ENCODE data around the gene FLNB.

DNA sequence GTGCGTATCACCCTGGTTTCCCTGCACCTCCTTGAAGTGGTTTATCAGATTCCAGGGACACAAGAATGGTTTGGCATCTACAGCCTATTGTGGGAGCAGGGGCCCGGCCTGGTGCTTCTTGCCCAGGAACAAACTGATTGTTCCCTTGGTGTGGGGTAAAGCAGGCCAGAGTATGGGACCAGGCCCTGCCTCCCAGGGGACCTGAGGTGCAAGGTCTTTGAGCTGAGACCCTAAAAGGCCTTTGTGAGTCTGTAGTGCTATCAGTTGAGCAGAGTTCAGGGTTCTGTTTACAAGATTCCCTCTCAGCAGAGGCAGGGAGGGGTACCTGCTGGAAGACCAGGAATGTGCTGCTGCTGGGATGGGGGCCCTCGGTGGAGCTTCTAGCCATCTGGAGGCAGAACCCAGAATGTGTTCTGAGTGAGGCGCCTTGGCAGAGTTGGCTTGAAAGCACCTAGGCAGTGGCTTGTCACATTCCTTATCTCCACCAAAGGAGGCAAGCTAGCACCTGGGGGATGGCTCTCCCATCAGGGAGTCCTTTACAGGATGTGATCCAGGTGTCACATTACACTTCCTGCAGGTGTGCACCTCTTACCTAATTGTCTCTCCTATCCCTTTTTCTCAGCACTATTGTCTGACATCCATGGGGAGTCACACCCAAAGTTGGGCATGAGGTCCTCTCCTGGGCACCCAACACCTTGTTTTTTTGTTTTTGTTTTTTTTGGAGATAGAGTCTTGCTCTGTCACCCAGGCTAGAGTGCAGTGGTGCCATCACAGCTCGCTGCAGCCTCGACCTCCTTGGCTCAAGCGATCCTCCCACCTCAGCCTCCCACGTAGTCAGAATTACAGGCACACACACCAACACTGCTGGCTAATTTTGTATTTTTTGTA lies 13.1 kb downstream of the FLNB start:
- TF ChIP-seq, protein P1, sequence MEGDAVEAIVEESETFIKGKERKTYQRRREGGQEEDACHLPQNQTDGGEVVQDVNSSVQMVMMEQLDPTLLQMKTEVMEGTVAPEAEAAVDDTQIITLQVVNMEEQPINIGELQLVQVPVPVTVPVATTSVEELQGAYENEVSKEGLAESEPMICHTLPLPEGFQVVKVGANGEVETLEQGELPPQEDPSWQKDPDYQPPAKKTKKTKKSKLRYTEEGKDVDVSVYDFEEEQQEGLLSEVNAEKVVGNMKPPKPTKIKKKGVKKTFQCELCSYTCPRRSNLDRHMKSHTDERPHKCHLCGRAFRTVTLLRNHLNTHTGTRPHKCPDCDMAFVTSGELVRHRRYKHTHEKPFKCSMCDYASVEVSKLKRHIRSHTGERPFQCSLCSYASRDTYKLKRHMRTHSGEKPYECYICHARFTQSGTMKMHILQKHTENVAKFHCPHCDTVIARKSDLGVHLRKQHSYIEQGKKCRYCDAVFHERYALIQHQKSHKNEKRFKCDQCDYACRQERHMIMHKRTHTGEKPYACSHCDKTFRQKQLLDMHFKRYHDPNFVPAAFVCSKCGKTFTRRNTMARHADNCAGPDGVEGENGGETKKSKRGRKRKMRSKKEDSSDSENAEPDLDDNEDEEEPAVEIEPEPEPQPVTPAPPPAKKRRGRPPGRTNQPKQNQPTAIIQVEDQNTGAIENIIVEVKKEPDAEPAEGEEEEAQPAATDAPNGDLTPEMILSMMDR (IDR thresholded peaks at IDR 0.05; ENCODE audit: low read length) = no peak
- no peak for TF ChIP-seq EZH2 (optimal IDR thresholded peaks at IDR 0.05; ENCODE audit: low read depth, low read length)
